Measurements from ENCODE around the gene MAK. TPM values are rescaled to one million over a fixed set of nuclear protein-coding genes. Genes with fewer than 3 reads are reported as not detected.
"Not testable (repeated sequence)": the region's sequence is repeated elsewhere in the genome, so short reads cannot be mapped to it uniquely, and the experiment has no call there.

The MAK gene
- total and polyA plus RNA-seq, 3 donors from 2014 or later, result 5.3 to 21.2 (median 9.4) TPM

- H3K4me1 ChIP-seq, result no peaks in the 10 kb centered on the region
- intact Hi-C loops (cut with DNase I; ENCODE audit: low total_unique reads), result no loop called here
Measured at GRCh38 chr6:10877012-10877411, 38.7 kb upstream of the MAK start.

GRCh38 chr6:10875026-10875425 lies 36.7 kb upstream of the MAK start:
- Histone ChIP-seq H3K27me3 (no peaks in the 10 kb centered on the region), H3K27ac (no peak overlapping the region), H3K4me1 (no peaks in the 10 kb centered on the region), H3K4me3 (no peak overlapping the region), H3K9me3 (no peaks in the 10 kb centered on the region), H3K36me3 (ENCODE audit: low read depth, missing control alignments) (no peaks in the 10 kb centered on the region)
- intact Hi-C loops (cut with DNase I; ENCODE audit: low total_unique reads), result no loop called here
- TF ChIP-seq CTCF (IDR thresholded peaks at IDR 0.05), result no peak
- 91 to 95% methylated on average over 4 of the region's 4 CpGs for WGBS, 2 donors
- no peak for DNase-seq

More at GRCh38 chr6:10877012-10877411, 38.7 kb upstream of the MAK start:
- Histone ChIP-seq H3K4me3 (no peak overlapping the region), H3K9me3 (no peaks in the 10 kb centered on the region), H3K27me3 (no peaks in the 10 kb centered on the region), H3K27ac (no peak overlapping the region), H3K36me3 (ENCODE audit: low read depth, missing control alignments) (no peaks in the 10 kb centered on the region)
- no peak for DNase-seq
- WGBS, 2 donors, result 95 to 96% methylated on average over 14 of the region's 14 CpGs
- TF ChIP-seq CTCF (IDR thresholded peaks at IDR 0.05) (no peak), POLR2A (IDR thresholded peaks at IDR 0.05) (no peak)

GRCh38 chr6:10874207-10874606 lies 35.9 kb upstream of the MAK start:
- H3K27ac ChIP-seq, result no peak overlapping the region
- TF ChIP-seq POLR2A (IDR thresholded peaks at IDR 0.05) (no peak), CTCF (IDR thresholded peaks at IDR 0.05) (no peak)
- no peaks in the 10 kb centered on the region for H3K27me3 ChIP-seq
- intact Hi-C loops (cut with DNase I; ENCODE audit: low total_unique reads), result no loop called here
- 94 to 97% methylated on average over 3 to 6 of the region's 6 CpGs for WGBS, 2 donors
- no peaks in the 10 kb centered on the region for H3K9me3 ChIP-seq
- no peaks in the 10 kb centered on the region for H3K36me3 ChIP-seq (ENCODE audit: low read depth, missing control alignments)
- no peak overlapping the region for H3K4me3 ChIP-seq
- no peaks in the 10 kb centered on the region for H3K4me1 ChIP-seq
- DNase-seq, result no peak

GRCh38 chr6:10873374-10873773 lies 35.0 kb upstream of the MAK start:
- intact Hi-C loops (cut with DNase I; ENCODE audit: low total_unique reads), result no loop called here
- no peaks in the 10 kb centered on the region for H3K36me3 ChIP-seq (ENCODE audit: low read depth, missing control alignments)
- no peak overlapping the region for H3K4me3 ChIP-seq
- H3K9me3 ChIP-seq, result no peaks in the 10 kb centered on the region
- TF ChIP-seq POLR2A (IDR thresholded peaks at IDR 0.05) (no peak), CTCF (IDR thresholded peaks at IDR 0.05) (no peak)
- H3K27ac ChIP-seq, result no peak overlapping the region
- no peaks in the 10 kb centered on the region for H3K27me3 ChIP-seq
- 42 to 50% methylated on average over 1 of the region's 1 CpG for WGBS, 2 donors
- no peaks in the 10 kb centered on the region for H3K4me1 ChIP-seq
- DNase-seq, result no peak

- H3K9me3 ChIP-seq, result no peaks in the 10 kb centered on the region
- WGBS, 2 donors, result 89 to 93% methylated on average over 3 of the region's 3 CpGs
- no peaks in the 10 kb centered on the region for H3K36me3 ChIP-seq (ENCODE audit: low read depth, missing control alignments)
- intact Hi-C loops (cut with DNase I; ENCODE audit: low total_unique reads), result no loop called here
- no peak overlapping the region for H3K4me3 ChIP-seq
- H3K27ac ChIP-seq, result no peak overlapping the region
- no peaks in the 10 kb centered on the region for H3K27me3 ChIP-seq
- no peak for DNase-seq
- TF ChIP-seq CTCF (IDR thresholded peaks at IDR 0.05), result no peak
- H3K4me1 ChIP-seq, result no peaks in the 10 kb centered on the region
Measured at GRCh38 chr6:10867952-10868351, 29.6 kb upstream of the MAK start.

- H3K4me3 ChIP-seq; H3K27me3 ChIP-seq; H3K9me3 ChIP-seq; H3K36me3 ChIP-seq (ENCODE audit: low read depth, missing control alignments); H3K27ac ChIP-seq; intact Hi-C loops (cut with DNase I; ENCODE audit: low total_unique reads); H3K4me1 ChIP-seq; DNase-seq: not testable (repeated sequence)
- WGBS, 2 donors, result 90 to 98% methylated on average over 3 of the region's 3 CpGs
Measured at GRCh38 chr6:10866709-10867108, 28.4 kb upstream of the MAK start.

GRCh38 chr6:10863031-10863430 lies 24.7 kb upstream of the MAK start:
- H3K36me3 ChIP-seq (ENCODE audit: low read depth, missing control alignments); H3K27ac ChIP-seq; H3K9me3 ChIP-seq; DNase-seq; H3K4me3 ChIP-seq; H3K4me1 ChIP-seq; H3K27me3 ChIP-seq; intact Hi-C loops (cut with DNase I; ENCODE audit: low total_unique reads): not testable (repeated sequence)
- 90 to 99% methylated on average over 7 of the region's 7 CpGs for WGBS, 2 donors

Data from testis (tissue), 3 donors.